ENCODE data around the gene CACNA1D.

DNA sequence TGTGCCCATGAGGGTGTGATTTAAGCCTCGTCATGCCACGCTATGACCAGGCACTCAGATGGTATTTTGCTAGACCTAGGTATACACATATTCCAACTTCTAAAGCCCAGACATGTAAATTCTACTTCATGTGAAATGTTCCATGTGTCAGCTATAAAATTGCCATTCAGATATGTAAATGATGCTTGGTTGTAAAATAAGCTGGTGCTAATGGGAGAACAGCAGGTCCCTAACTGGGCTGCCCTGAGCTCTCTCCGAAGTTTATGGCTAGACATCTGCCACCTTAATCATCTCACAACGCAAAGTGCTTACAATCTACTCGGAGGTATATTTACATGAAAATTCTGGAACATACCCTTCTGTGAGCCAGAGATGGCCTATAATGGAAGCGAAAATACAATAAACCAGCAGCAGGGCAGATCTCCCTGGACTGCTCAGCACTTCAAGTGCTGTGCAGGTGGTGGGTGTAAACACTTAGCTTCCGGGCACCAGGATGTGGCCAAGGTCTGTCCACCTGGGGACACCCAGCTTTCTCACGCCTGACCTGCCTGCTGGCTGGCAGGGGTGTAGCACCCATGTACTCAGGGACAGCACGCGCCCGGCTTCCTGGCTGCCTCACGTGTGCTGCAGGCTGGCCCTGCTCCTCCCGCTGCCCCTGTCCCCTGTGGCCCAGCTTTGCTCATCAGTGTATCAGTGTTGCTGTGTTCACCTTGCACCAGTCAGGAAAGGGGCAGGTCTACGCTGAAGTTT lies 269.8 kb downstream of the CACNA1D start:
- no peak for TF ChIP-seq CTCF (conservative IDR thresholded peaks at IDR 0.05 in 1 of 2, IDR thresholded peaks at IDR 0.05 in 1 of 2; ENCODE audit: low read depth in 1 of 2, low read length in 2 of 2)
- no peak for TF ChIP-seq EZH2 (IDR thresholded peaks at IDR 0.05; ENCODE audit: low read length, missing control alignments)
